Measurements from ENCODE around the gene PXYLP1. TPM values are rescaled to one million over a fixed set of nuclear protein-coding genes. Genes with fewer than 3 reads are reported as not detected.

PXYLP1 gene
- total and polyA plus RNA-seq, 2 of the 8 experiments (the other 6 are each of a cell fraction or from before 2014, with no cell fraction given) = 19.4 to 20.6 TPM

GRCh38 chr3:141243271-141243707, 11.7 kb downstream of the PXYLP1 start:
- DNase-seq (ENCODE audit: low read depth in 1 of 2, low spot score in 2 of 2) (peak in 1 of 2 experiments; percentile 39), FAIRE-seq (no peak)
- ChIA-PET CTCF (ENCODE audit: partially characterized antibody) (interaction anchor here (0.7 to 2.8 kb wide), 4 partner anchors 11 to 222 kb away, joined by 3 to 15 read pairs (median 5); partner anchors contain the start of gene PXYLP1), POLR2A (ENCODE audit: partially characterized antibody) (interaction anchor here (1.2 kb wide), 1 partner anchor 12 kb away, joined by 3 read pairs; the partner anchor contains the start of gene PXYLP1)
- H3K36me3 ChIP-seq (ENCODE audit: control insufficient read depth in 2 of 4, insufficient read depth in 4 of 4, low read length in 3 of 4) = no peaks in the 10 kb centered on the region; a peak in 1 of 8 replicates
- H3K27me3 ChIP-seq (replicated peaks in 1 of 4; ENCODE audit: control insufficient read depth in 3 of 4, extremely low read depth in 1 of 4, insufficient read depth in 3 of 4, low read length in 3 of 4) = no peaks in the 10 kb centered on the region
- no peak overlapping the region for H2AK5ac ChIP-seq (ENCODE audit: low read depth, low read length)
- H3K9me3 ChIP-seq (ENCODE audit: insufficient read depth in 2 of 2, low read depth in 1 of 2, low read length in 1 of 2) = no peaks in the 10 kb centered on the region
- no peak overlapping the region for H2BK12ac ChIP-seq (ENCODE audit: low read depth, low read length)
- H3K27ac ChIP-seq (ENCODE audit: low read depth, low read length) = no peak overlapping the region
- no peak overlapping the region for H4K5ac ChIP-seq (ENCODE audit: insufficient read length, low read depth, low read length)
- H3K18ac ChIP-seq (ENCODE audit: extremely low read depth, low read length) = no peak overlapping the region
- peaks cover 0 to 19% of the 10 kb centered on the region in 2 experiments; a peak in 2 of 4 replicates for H3K79me2 ChIP-seq (ENCODE audit: control insufficient read depth in 1 of 2, insufficient read depth in 2 of 2, low read length in 2 of 2)
- H4K20me1 ChIP-seq (replicated peaks in 1 of 2; ENCODE audit: control insufficient read depth in 1 of 2, insufficient read depth in 2 of 2, low read length in 2 of 2) = peaks cover 0 to 3% of the 10 kb centered on the region in 2 experiments
- no peak overlapping the region for H3K9ac ChIP-seq (replicated peaks in 1 of 4; ENCODE audit: extremely low read depth in 1 of 4, low read depth in 3 of 4, low read length in 3 of 4)
- no peak overlapping the region for H2BK20ac ChIP-seq (ENCODE audit: low read length)
- H3K4me3 ChIP-seq (ENCODE audit: extremely low read depth in 1 of 4, insufficient read depth in 2 of 4, low read depth in 3 of 4, low read length in 4 of 4) = no peak overlapping the region
- H4K91ac ChIP-seq (replicated peaks; ENCODE audit: insufficient read length, low read length) = no peak overlapping the region
- no peak overlapping the region for H3K4ac ChIP-seq (replicated peaks; ENCODE audit: insufficient read length, low read depth, low read length)
- peak overlapping the region; percentile 60 for H4K8ac ChIP-seq (ENCODE audit: extremely low read depth, insufficient read depth, low read length)
- peaks cover 7 to 21% (median 18%) of the 10 kb centered on the region in 4 experiments for H3K4me1 ChIP-seq (replicated peaks in 1 of 4; ENCODE audit: control insufficient read depth in 3 of 4, insufficient read depth in 4 of 4, low read length in 3 of 4)
- H2BK5ac ChIP-seq (ENCODE audit: low read depth, low read length) = no peak overlapping the region
- H3K23ac ChIP-seq (ENCODE audit: insufficient read length) = no peak overlapping the region
- no peak overlapping the region for H3K14ac ChIP-seq (ENCODE audit: insufficient read length)
- TF ChIP-seq BRCA1 (IDR thresholded peaks at IDR 0.05; ENCODE audit: low read depth, low read length) (no peak), CHD1 (IDR thresholded peaks at IDR 0.05; ENCODE audit: low read depth, low read length) (no peak), CBX5 (IDR thresholded peaks at IDR 0.05; ENCODE audit: low read depth, low read length) (no peak), BACH1 (IDR thresholded peaks at IDR 0.05; ENCODE audit: low read length) (no peak), PHF8 (conservative IDR thresholded peaks at IDR 0.05; ENCODE audit: low read depth, low read length) (no peak), SIRT6 (IDR thresholded peaks at IDR 0.05; ENCODE audit: low read length) (no peak), KDM4A (IDR thresholded peaks at IDR 0.05; ENCODE audit: low read depth, low read length, severe bottlenecking) (no peak), TBP (IDR thresholded peaks at IDR 0.05; ENCODE audit: low read depth, low read length) (no peak), SRF (IDR thresholded peaks at IDR 0.05; ENCODE audit: low read depth, low read length) (no peak), MAX (IDR thresholded peaks at IDR 0.05) (no peak), RNF2 (IDR thresholded peaks at IDR 0.05; ENCODE audit: borderline replicate concordance, low read depth, low read length, missing control alignments, poor library complexity, severe bottlenecking) (no peak), TCF12 (IDR thresholded peaks at IDR 0.05; ENCODE audit: low read depth, low read length) (no peak), SIX5 (IDR thresholded peaks at IDR 0.05; ENCODE audit: low read depth, low read length) (no peak), POU5F1 (IDR thresholded peaks at IDR 0.05; ENCODE audit: low read depth, low read length) (no peak)
- H2BK120ac ChIP-seq (replicated peaks; ENCODE audit: low read depth, low read length) = no peak overlapping the region
- H2BK15ac ChIP-seq (ENCODE audit: low read length) = no peak overlapping the region
- WGBS, 2 experiments (ENCODE audit: extremely low coverage in 1 of 2, insufficient coverage in 1 of 2, insufficient read length in 1 of 2, insufficient replicate concordance in 2 of 2, low coverage in 1 of 2, low lambda C conversion rate in 2 of 2, missing lambda C conversion rate in 1 of 2) = 89% methylated on average over 11 of the region's 11 CpGs; no CpG with 5 or more reads in 1 of the 2 experiments
- H3K56ac ChIP-seq (replicated peaks; ENCODE audit: insufficient read length, low read depth, low read length) = no peak overlapping the region
- peaks cover 13% of the 10 kb centered on the region for H3K79me1 ChIP-seq (ENCODE audit: low read depth, low read length)
- H2AFZ ChIP-seq (ENCODE audit: low read length) = no peak overlapping the region
- no peaks in the 10 kb centered on the region for H3K23me2 ChIP-seq (ENCODE audit: low read depth, low read length)
- no peak overlapping the region for H3K4me2 ChIP-seq (ENCODE audit: insufficient read depth in 1 of 2, low read depth in 2 of 2, low read length in 2 of 2)
